NT2/D1 (cell line): Measurements from ENCODE around the gene LMNTD2.

Experiments
- DNase-seq: peaks from one replicate; pipeline ENCODE4 v3.0.0-alpha.2; 2011; ENCODE audit warnings: low read depth, low spot score
- H3K27me3 ChIP-seq: 2 replicates; pipeline ENCODE4 v1.6.0; 2011; ENCODE audit warnings: mild to moderate bottlenecking; ENCODE audit not compliant: insufficient read length, insufficient read depth
- H3K36me3 ChIP-seq: 2 replicates; pipeline ENCODE4 v1.6.1; 2011; ENCODE audit warnings: mild to moderate bottlenecking, low read length, mixed read lengths; ENCODE audit not compliant: insufficient read depth, insufficient read length
- H3K4me1 ChIP-seq: 2 replicates; pipeline ENCODE4 v1.5.1; 2011; ENCODE audit not compliant: insufficient read depth, insufficient read length
- H3K4me3 ChIP-seq: 2 replicates; pipeline ENCODE4 v1.5.1; 2011; ENCODE audit warnings: low read depth; ENCODE audit not compliant: insufficient read length
- H3K9ac ChIP-seq: 2 replicates; pipeline ENCODE4 v1.6.0; 2011; ENCODE audit warnings: low read depth; ENCODE audit not compliant: insufficient read length
- H3K9me3 ChIP-seq: 2 replicates; pipeline ENCODE4 v1.5.1; 2011; ENCODE audit warnings: mild to moderate bottlenecking, low read length; ENCODE audit not compliant: insufficient read depth
- SUZ12 ChIP-seq: IDR thresholded peaks from 2 replicates; pipeline ENCODE4 v1.6.1; 2011; ENCODE audit not compliant: insufficient read length, insufficient read depth; ENCODE audit errors: extremely low read depth
- YY1 ChIP-seq: IDR thresholded peaks from 2 replicates; pipeline ENCODE4 v1.6.1; 2011; ENCODE audit not compliant: insufficient read length, insufficient read depth
- ZNF274 ChIP-seq: IDR thresholded peaks from 2 replicates; pipeline ENCODE4 v1.6.1; 2011; ENCODE audit warnings: mild to moderate bottlenecking, low read depth, low read length

The LMNTD2 gene

DNA sequence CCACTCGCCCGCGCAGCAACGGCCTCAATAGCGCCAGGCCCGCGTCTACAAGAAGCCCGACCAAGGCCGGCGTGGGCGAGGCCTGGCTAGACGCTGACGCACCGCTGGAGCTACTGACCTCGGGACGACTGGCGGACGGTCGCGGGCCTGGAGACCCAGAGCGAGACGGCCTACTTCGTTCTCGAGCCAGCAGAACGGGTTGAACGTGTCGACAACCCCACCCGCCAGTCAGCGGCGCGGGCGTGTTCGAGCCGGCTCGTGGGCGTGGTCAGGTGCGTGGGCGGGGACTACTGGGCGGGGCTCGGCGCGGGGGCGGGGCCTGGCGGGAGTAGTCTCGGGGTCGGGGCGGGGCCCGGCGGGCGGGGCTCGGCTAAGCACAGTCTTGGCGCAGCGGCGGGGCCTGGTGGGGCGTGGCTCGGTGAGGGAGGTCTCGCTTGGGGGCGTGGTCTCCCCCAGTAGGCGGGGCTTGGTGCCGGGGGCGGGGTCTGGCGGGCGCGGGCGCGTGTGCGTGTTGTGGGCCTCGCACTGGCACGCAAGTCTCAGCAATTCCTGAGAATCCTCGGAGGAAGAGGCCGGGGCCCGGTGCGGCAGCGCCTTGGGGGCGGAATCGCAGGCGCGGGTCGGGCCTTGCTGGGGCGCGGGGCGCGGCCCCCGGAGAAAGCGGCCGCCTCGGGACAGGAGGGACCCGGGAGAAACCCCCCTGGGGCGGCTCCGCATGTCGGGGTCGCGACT lies 53.4 kb downstream of the LMNTD2 start, which contains the start of gene RNH1:
Gene RNH1, minus strand, starts transcription at position 248 of the 732 bp plus-strand sequence. CDS start 5,080 bp downstream, outside the sequence.
- no peaks in the 10 kb centered on the region for H3K27me3 ChIP-seq
- peak within 1 kb of the TSS; percentile 92 for H3K4me3 ChIP-seq
- H3K4me1 ChIP-seq = peaks cover 10% of the 10 kb centered on the region
- peak within 1 kb of the TSS; percentile 97 for H3K9ac ChIP-seq
- H3K9me3 ChIP-seq = no peaks in the 10 kb centered on the region
- H3K36me3 ChIP-seq = peaks cover 58% of the 10 kb centered on the region
- peak; percentile 86 for DNase-seq
- TF ChIP-seq ZNF274 = no peak
- no peak for TF ChIP-seq SUZ12
- TF ChIP-seq YY1 = no peak

DNA sequence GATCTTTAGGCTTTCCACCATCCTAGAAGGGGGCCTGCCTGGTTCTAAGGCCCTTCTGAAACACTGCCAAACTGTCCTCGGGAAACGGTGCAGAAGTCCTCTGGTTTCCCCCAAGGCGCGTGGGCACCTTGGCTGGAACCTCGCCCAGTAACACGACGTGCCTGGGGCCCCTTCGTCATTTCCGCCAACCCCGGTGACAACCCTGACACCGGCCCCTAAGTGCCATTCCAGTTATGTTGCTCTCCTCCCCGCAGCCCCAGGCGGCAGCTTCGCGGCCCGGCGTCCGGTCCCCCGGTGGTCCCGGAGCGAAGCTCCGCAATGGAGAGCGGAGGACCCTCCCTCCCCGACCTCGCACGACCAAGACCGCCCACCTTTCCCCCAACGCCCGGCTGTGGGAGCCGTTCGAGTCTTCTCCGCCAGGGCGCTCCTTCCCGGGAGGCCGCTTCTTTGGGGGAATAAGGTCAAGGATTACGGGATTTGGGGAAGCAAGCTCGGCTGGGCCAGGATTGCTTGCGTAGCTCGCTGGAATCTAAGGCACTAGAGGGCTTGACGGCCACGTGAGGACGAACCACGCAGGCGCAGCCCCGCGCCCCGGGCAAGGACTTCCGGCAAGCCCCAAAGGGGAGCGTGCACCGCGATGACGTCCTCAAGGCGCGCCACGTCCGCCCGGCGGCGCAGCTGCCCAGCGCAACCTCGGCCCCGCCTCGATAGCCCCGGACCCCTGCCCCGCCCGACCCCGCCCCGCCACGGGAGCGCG lies 54.1 kb downstream of the LMNTD2 start:
- Histone ChIP-seq H3K9me3 (no peaks in the 10 kb centered on the region), H3K27me3 (no peaks in the 10 kb centered on the region), H3K4me1 (peaks cover 10% of the 10 kb centered on the region), H3K36me3 (peaks cover 62% of the 10 kb centered on the region), H3K4me3 (peak overlapping the region; percentile 92), H3K9ac (peak overlapping the region; percentile 97)
- DNase-seq = peak; percentile 98
- TF ChIP-seq YY1 = no peak
- TF ChIP-seq SUZ12 = no peak
- TF ChIP-seq ZNF274 = no peak

DNA sequence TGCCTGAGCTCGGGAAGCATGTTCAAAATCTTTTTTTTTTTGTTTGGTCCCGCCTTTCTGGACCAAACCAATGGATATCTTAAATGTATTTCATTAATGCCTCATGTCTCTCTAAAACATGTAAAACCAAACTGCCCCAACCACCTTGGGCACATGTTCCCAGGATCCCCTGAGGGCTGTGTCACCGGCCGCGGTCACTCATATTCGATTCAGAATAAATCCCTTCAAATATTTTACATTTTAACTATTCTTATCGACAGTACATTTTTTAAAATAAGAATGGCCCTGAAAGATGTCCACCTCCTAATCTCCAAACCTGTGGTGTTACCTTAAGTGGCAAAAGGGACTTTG lies 55.6 kb downstream of the LMNTD2 start:
- no peak overlapping the region for H3K9ac ChIP-seq

More for the DNA sequence above, 55.6 kb downstream of the LMNTD2 start:
- Histone ChIP-seq H3K27me3 (no peaks in the 10 kb centered on the region), H3K9me3 (no peaks in the 10 kb centered on the region), H3K4me1 (peaks cover 12% of the 10 kb centered on the region), H3K4me3 (no peak overlapping the region), H3K36me3 (peaks cover 69% of the 10 kb centered on the region)
- DNase-seq = no peak
- TF ChIP-seq SUZ12 = no peak
- no peak for TF ChIP-seq ZNF274
- TF ChIP-seq YY1 = no peak
